Stimulated activated CD8-positive, alpha-beta memory T cell treated with anti-CD3 and anti-CD28 coated beads, Interleukin-12 subunit alpha, Interleukin-12 subunit beta, amount 100 ng/mL, for 24 hours (primary cell): ENCODE results near the gene GNG4.
"Not testable (repeated sequence)": the region's sequence is repeated elsewhere in the genome, so short reads cannot be mapped to it uniquely, and the experiment has no call there.

ENCODE experiments used
- DNase-seq: peaks from one replicate; pipeline ENCODE4 v3.0.0-alpha.2; 2020; ENCODE audit errors: extremely low read depth

The GNG4 gene

DNA sequence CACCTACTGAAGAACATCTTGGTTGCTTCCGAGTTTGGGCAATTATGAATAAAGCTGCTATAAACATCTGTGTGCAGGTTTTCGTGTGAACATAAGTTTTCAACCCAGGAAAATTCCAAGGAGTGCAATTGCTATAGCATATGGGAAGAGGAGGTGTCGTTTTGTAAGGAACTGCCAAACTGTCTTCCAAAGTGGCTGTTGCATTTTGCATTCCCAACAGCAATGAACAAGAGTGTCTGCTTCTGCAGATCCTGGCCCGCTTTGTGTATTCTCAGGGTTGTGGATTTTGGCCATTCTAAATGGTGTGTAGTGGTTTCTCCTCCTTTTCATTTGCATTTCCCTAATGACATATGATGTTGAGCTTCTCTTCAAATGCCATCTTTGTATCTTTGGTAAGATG is 23.8 kb downstream of the GNG4 start:
- DNase-seq, result no peak

DNA sequence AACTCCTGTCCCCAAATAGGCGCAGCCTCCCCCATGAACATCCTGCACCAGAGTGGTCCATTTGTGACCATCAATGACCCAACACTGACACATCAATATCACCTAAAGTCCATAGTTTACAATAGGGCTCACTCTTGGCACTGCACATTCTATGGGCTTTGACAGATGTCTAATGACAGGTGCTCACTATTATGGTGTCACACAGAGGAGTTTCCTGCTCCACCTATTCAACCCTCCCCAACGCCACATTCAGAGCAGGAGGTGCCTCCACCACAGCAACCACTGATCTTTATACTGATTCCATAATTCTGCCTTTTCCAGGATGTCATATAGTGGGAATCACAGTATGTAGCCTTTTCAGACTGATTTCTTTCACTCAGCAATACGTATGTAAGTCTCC is 24.2 kb downstream of the GNG4 start:
- no peak for DNase-seq

DNA sequence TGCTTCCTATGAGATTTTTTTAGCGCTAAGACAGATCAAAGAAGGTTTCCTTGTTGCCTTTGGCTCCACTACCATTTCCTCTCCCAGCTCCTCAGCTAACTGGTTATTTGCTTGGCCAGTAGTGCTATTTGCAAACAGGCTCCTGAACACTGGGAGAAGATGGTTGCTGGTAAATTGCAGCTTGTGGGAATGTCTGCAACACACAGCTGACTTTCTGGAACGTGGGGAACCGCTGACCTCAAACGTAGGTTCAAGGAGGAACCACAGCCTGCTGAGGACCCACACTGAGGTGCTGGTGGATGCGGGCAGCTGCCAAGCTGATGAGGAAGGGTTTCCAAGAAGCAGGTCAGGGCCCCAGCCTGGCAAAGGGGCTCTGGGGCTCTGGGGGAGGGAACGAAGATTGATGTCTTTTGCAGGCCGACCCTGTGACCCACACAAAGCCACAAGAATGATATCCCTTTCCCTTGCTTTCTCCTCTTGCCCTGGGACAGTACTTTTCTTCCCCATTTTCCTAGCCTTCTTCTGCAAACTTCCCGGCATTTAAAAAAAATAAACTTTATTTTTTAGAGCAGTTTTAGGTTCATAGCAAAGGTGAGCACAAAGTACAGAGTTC is 24.8 kb downstream of the GNG4 start:
- no peak for DNase-seq

DNA sequence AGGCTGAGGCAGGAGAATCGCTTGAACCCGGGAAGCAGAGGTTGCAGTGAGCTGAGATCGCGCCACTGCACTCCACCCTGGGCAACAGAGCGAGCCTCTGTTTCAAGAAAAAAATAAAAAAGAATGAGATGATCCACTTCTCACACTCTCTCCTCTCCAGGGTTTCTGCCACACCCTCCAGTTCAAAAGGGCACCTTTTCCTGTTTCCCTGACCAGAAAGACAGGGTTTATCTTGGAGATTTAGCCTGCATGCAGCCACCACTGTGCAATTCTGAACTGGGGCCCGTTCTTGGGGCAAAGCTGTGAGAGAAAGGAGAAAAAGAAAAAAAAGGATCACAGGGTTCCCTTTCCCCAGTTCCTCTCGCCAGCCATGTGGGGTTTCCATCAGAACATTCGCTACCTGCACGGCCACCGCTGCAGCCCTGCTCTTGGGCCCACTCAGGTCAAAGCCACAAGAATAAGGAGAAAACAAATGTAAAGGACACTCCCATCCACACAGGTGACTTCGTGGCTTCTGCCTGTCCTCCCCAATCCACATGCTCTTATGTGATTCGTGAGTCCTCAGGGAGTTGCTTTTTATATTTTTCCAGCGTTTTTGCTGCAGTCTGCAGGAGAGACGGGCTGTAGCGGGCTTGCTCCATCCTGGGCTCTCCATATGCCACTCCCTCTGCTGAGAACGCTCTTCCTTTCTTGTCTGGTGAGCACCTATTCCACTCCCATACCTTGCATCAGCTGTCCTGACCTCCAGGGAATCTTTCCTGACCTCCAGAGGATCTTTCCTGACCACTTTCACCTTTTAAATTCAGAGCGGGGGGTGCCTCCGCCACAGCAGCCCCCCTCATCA is 26.4 kb downstream of the GNG4 start:
- no peak for DNase-seq

DNA sequence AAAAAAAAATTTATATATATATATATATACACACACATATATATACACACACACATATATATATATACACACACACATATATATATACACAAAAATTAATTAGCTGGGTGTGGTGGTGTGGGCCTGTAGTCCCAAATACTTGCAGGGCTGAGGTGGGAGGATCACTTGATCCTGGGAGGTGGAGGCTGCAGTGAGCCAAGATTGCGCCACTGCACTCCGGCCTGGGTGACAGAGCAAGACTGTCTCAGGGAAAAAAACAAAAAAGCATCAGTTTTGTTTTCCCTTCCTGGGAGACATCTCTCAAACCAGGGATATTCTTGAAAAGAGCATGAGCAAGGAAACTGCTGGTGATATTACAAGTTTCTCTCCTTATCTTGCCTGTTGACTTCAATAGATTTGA is 30.4 kb downstream of the GNG4 start:
- not testable (repeated sequence) for DNase-seq

DNA sequence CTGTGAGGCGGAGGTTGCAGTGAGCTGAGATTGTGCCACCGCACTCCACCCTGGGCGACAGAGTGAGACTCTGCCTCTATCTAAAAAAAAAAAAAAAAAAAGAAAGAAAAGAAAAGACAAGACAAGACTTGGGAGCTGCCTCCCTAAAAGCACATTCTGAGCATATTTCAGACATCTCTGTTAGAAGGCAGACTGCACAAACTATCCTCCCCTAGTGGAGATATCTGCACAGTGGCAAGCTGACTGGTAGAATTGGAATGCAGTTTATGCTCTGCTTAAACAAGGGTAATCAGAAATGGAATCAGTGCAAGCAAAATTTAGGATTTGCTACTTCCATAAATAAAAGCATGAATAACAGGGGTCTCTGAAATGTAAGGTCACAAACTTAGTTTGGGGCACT is 31.8 kb downstream of the GNG4 start:
- DNase-seq, result no peak

DNA sequence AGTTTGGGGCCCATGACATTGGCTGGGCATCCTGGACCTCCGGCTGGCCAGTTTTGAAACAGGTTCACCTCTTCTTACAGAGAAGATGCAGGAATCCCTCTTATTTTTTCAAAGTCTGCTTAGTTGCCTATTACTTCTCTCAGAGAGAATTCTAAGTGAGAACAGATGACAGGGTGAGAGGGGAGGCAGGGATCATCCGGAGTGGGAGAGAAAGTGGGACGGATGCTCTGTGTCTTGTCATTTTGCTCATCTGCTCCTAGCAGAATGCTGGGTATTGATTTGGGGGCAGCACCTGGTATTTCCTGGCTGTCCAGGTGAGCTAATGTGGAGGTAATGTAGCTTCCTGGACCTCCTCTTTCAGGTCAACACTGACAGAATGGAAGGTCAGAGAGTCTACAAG is 32.4 kb downstream of the GNG4 start:
- no peak for DNase-seq

DNA sequence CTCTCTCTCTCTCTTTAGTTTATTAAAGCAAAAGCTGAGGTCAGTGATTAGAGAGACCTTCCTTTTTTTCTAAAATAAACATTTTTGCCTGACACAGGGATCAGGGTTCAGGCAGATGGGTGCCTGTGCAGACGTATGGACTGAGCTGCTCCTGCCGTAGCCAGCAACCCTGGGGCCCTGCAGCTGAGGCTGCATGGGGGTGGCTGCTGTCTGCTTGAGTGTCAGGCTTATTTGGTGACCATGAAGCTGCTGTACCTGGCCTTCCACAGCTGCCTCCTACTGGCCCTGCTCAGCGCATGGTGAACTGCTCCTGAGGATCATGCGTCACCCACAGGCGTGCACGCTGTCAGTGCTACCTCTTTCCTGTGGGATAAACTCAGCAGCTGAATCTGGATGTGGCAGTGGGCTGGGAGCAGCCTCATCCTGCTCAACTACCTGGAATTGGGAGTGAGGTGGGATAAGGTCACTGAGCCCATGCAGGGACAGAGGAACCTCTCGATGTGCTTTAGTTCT is 35.1 kb downstream of the GNG4 start:
- no peak for DNase-seq

DNA sequence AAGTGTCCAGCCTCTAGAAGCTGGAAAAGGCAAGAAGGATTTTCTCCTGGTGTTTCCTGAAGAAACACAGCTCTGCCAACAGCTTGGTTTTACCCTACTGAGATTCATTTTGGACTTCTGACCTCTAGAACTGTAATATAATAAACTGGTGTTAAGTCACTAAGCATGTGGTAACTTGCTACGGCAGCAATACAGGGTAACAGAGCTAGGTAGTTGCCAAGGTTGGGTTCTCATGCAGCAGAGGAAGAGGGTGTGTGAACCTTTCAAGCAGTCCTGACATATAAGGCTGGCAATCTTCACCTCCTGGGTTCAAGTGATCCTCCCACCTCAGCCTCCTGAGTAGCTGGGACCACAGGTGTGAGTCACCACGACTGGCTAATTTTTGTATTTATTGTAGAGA is 36.0 kb downstream of the GNG4 start:
- no peak for DNase-seq

DNA sequence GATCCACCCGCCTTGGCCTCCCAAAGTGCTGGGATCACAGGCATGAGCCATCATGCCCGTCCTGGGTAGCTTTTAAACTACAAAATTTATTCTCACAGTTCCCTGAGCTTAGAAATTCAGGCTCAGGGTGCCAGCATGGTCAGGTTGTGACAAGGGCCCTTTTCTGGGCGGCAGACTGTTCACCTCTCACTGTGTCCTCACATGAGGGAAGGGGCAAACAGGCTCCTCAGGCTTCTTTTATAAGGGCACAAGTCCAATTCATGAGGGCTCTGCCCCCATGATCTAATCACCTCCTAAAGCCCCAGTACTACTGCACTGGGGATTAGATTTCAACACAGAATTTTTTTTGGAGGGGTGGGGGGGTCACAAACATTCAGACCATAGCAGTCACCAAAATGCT is 36.8 kb downstream of the GNG4 start:
- DNase-seq, result no peak

DNA sequence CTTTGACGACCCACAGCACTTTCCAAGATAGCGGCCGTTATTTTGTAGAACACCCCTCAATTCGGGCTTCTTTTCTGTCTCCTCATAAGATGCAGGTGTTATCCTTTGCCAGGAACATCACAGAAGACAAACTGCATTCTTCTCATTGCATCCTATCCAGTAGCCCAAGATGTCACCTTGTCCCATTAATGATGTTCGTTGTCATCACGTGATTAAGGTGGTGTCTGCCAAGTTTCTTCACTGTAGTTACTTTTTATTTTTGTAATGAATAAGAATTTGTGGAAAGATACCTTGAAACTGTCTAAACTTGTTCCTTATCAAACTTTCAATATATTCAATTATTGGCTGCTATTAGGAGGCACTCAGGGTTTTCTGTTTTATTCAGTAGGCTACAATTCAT is 39.4 kb downstream of the GNG4 start:
- no peak for DNase-seq

DNA sequence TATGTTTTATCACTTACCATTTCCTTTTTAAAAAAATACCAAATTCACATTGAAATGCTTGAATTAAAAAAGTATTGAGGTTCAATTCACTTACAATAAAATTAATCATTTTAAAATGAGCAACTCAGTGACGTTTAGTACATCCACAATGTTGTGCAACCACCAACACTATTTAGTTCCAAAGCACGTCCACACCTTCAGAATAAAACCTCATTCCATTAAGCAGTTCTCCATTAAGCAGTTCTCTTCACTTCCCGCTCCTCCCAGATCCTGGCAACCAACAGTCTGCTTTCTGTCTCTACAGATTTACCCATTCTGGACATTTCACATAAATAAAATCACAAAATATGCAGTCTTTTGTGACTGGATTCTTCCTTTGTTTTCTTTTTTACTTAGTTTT is 41.3 kb downstream of the GNG4 start:
- no peak for DNase-seq

DNA sequence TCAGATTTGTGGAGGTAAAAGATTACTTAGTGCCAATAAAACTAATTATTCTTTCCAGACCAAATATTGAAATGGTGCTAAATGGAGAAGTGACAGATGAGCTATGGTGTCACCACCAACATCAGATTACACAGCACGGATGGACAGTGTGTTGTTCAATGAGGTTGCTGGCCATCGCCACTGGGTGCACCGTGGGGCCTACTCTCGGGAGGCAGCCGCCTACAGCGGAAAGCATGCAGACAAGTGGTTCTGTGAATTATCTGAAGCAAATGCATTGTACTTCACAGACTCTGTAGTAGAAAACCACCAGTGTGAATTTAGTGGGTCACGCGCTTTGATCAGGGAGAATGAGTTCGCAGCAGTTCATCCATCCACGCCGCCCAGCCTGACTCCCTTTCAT is 42.3 kb downstream of the GNG4 start:
- no peak for DNase-seq

DNA sequence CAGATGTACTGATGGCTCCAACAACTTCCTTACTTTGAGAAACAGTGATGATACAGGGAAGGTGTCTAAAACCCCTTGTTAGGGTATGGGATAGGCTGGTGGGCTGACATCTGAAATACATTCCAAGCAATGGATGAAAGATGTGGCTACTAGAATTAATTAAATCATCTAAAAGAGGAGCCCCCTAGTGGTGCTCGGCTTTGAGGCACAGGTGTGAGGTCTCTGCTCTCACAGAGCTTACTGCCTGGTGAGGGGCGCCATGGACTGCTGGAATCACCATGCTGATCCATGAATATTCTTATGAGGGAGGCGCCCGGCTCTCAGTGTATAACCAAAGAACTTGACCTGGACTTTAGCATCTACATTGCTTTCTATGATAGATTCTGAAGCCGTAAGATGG is 48.5 kb downstream of the GNG4 start:
- no peak for DNase-seq

DNA sequence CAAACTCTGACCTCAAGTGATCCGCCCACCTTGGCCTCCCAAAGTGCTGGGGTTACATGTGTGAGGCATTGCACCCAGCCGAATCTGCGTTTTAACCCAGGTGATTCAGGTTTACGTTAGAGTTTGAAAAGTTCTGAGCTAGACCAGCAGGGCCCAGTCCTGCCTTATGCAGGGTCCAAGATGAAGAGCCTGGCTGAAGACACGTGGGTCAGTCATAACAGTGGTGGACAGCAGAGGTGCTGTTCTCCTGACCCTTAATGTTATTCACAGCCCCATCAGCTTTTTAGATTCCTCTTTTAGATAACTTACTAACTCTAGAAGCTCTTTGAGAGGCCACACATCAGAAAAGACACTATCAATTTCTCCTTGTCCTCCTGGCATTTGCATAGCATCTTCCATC is 50.0 kb downstream of the GNG4 start:
- DNase-seq, result no peak

DNA sequence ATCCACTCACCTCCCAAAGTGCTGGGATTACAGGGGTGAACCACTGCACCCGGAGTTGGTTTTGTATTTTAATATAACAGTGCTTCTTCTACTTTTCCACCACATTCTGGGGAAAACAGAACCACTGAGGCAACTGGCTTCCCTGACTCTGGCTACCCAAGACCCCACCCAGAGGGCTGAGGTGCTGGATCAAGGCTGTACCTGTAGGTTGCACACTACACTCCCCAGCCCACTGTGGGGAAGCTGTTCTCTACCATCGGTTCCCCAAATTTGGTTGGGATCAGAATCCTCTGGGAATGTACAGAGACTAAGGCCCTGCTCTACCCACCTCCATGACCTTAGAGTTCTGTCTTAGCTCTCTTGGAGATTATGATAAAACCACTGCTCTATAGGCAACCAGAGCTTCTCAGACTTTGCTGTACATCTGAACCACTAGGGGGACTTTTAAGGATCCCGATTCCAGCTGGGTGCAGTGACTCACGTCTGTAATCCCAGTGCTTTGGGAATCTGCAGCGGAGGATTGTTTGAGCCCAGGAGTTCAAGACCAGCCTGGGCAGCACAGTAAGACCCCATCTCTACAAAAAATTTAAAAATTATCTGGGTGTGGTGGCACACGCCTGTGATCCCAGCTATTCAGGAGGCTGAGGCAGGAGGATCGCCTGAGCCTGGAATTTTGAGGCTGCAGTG is 51.6 kb downstream of the GNG4 start:
- DNase-seq, result no peak

DNA sequence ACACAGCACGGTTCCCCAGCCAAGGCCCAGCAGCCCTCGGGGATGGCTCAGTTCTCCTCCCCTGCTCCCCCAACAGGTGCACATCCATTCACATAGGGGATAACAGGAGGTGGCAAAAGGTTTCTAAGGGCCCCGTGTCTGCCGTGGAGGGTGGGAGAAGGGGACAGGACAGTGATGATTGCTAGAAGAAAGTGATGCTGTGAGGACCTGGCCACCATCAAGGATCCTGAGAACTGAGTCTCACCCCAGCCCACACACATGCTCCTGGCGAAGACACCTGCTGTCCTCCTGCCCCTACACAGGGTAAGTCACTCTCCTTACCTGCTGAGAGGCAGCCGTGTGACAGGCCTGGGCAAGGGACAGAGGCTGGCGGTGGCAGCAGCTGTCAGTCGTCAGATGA is 54.5 kb downstream of the GNG4 start:
- DNase-seq, result no peak

DNA sequence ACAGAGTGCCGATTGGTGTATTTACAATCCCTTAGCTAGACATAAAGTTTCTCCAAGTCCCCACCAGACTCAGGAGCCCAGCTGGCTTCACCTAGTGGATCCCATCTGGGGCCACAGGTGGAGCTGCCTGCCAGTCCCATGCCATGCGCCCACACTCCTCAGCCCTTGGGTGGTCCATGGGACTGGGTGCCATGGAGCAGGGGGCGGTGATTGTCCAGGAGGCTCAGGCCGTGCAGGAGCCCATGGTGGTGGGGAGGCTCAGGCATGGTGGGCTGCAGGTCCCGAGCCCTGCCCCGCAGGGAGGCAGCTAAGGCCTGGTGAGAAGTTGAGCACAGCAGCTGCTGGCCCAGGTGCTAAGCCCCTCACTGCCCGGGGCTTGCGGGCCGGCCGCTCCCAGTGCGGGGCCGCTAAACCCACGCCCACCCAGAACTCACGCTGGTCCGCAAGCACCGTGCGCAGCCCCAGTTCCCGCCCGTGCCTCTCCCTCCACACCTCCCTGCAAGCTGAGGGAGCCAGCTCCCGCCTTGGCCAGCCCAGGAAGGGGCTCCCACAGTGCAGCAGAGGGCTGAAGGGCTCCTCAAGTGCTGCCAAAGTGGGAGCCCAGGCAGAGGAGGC is 55.2 kb downstream of the GNG4 start:
- DNase-seq, result not testable (repeated sequence)

DNA sequence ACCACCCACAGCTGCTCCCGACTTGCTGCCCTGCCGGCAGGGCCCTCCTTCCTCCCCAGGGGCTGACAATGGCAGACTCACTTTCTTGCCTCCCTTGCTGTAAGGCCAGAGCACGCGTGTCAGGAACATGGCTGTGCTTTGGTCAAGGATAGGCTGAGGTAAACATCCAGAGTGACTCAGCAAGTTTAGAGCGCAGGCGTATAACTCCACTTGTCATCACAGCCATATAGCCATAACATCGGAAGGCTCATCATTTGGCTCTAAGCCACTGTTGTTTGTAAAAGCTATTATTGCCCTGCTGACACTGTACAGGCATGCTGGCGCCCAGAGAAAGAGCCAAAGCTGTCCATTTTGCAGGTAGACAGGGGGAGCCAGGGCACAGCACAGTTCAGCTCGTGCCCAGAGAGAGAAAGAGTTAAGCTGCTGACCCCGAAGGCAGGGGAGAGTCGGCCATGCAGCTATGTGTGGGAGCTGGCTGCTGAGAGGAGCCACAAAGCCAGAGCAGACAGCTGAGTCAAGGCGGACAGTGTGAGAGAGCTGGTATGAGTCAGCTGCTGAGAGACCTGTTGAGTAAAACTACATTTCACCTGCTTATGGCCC is 60.6 kb downstream of the GNG4 start:
- no peak for DNase-seq

DNA sequence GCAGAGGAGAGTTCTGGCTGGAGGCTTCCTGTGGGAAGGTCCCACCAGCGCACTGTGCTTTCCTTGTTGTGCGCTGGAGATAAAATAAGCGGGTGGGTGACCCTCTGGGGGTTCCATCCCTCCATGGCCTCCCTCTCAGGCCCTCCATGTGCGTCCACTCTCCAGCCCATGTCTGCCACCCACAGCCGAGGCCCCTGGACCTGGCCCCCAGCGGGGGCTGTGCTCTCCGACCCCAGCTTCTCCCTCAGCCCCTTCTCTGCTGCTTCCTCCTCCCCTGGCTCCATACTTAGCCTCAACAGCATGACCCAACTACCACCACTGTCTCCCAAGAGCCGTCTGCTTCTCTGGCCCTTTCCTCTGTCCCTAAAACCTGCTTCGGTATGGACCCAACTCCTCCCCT is 61.4 kb downstream of the GNG4 start:
- no peak for DNase-seq

DNA sequence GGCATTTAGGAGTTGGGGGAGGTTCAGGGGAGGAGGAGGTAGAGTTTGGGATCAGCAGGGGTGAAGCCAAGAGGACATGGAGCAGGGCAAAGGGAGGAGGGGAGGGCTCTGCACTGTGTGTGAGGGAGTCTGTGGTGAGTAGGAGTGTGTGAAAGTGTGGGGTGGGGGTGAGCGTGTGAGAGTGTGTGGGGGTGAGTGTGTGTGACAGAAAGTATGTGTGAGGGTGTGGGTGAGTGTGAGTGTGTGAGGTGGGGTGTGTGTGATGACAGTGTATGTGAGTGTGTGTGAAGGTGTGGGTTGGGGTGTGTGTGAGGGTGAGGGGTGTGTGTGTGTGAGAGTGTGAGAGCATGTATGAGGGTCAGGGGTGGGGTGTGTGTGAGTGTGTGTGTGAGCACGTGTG is 62.6 kb downstream of the GNG4 start:
- no peak for DNase-seq

DNA sequence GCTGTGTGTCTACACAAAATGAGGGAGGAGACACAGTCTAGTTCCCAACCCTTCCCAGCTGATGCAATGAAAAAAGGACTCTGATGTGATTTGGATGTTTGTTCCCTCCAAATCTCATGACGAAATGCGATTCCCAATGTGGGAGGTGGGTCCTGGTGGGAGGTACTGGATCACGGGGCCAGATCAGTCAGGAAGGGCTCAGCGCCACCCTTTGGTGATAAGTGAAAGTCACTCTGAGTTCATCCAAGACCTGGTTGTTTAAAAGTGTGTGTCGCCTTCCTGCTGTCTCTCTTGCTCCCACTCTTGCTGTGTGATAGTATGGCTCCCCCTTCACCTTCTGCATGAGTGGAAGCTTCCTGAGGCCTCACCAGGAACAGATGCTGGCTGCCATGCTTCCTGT is 63.2 kb downstream of the GNG4 start:
- DNase-seq, result no peak
